B cell (primary cell): ENCODE data around the gene NXNL1. TPM values are rescaled to one million over a fixed set of nuclear protein-coding genes. Genes with fewer than 3 reads are reported as not detected.

Experiments
- ATAC-seq: fragments of 200-7000 bp; cut with Tn5 transposase; one replicate; pipeline ENCODE4 v1.10.0; 2021; ENCODE audit warnings: low read depth, mild to moderate bottlenecking, moderate number of reproducible peaks, moderate library complexity
- CTCF ChIA-PET: fragments of 350-600 bp; sonication (Branson Sonifier 250); formaldehyde crosslinking; loops from one replicate; lab custom pipeline; 2021; ENCODE audit warnings: antibody characterized with exemption, inconsistent platforms; lab: Charles Lee
- POLR2A ChIA-PET: fragments of 350-600 bp; sonication (Branson Sonifier 250); formaldehyde crosslinking; loops from one replicate; lab custom pipeline; 2021; ENCODE audit warnings: antibody characterized with exemption; lab: Charles Lee
- DNase-seq: peaks from one replicate; pipeline ENCODE4 v3.0.0; 2013
- H2AFZ ChIP-seq: 2 replicates; pipeline ENCODE4 v1.6.1; 2012; ENCODE audit warnings: mild to moderate bottlenecking, low read depth, low read length; ENCODE audit not compliant: insufficient read depth, poor library complexity, severe bottlenecking
- H3K27ac ChIP-seq, 2 donors: 1 replicate in 1 of 2; 2 replicates in 1 of 2; pipeline ENCODE4 v1.5.1; 2012 to 2013; ENCODE audit warnings: low read length in 2 of 2, mild to moderate bottlenecking in 2 of 2, moderate library complexity in 1 of 2
- H3K27me3 ChIP-seq, 4 experiments: fragments of 200-600 bp in 1 of 4; sonication (generic) in 1 of 4; replicated peaks in 1 of 4; 1 replicate in 2 of 4; 2 replicates in 2 of 4; pipeline versions ENCODE4 v1.6.1 to v1.7.0; 2013 to 2016; ENCODE audit warnings: low read length in 3 of 4, mild to moderate bottlenecking in 2 of 4, mixed read lengths in 1 of 4, moderate library complexity in 1 of 4; ENCODE audit not compliant: insufficient read depth in 4 of 4, control insufficient read depth in 3 of 4; ENCODE audit errors: control extremely low read depth in 1 of 4
- H3K36me3 ChIP-seq, 2 experiments: replicated peaks in 1 of 2; 1 replicate in 1 of 2; 2 replicates in 1 of 2; pipeline versions ENCODE4 v1.6.1 to v1.7.1; 2013; ENCODE audit warnings: low read length in 1 of 2; ENCODE audit not compliant: insufficient read depth in 2 of 2, control insufficient read depth in 1 of 2; ENCODE audit errors: control extremely low read depth in 1 of 2, extremely low read depth in 1 of 2
- H3K4me1 ChIP-seq, 2 donors: fragments of 200-600 bp in 1 of 2; sonication (generic) in 1 of 2; 1 replicate in 1 of 2; 2 replicates in 1 of 2; pipeline versions ENCODE4 v1.5.1 to v1.6.1; 2013 to 2017; ENCODE audit warnings: low read length in 2 of 2; ENCODE audit not compliant: control insufficient read depth in 2 of 2, insufficient read depth in 2 of 2
- H3K4me2 ChIP-seq: replicated peaks from 2 replicates; pipeline ENCODE3; 2012; ENCODE audit warnings: mild to moderate bottlenecking, low read depth, low read length; ENCODE audit not compliant: poor library complexity, severe bottlenecking
- H3K4me3 ChIP-seq, 5 experiments: fragments of 200-600 bp in 1 of 5; sonication (generic) in 1 of 5; 1 replicate in 3 of 5; 2 replicates in 2 of 5; pipeline versions ENCODE4 v1.5.1 to v1.7.0; 2011 to 2016; ENCODE audit warnings: low read length in 4 of 5, mild to moderate bottlenecking in 4 of 5, low read depth in 2 of 5, control low read depth in 1 of 5, moderate library complexity in 1 of 5; ENCODE audit not compliant: insufficient read depth in 1 of 5; ENCODE audit errors: control extremely low read depth in 1 of 5, extremely low read depth in 1 of 5
- H3K79me2 ChIP-seq: fragments of 200-600 bp; sonication (generic); one replicate; pipeline ENCODE4 v1.6.0; 2016; ENCODE audit warnings: low read length; ENCODE audit not compliant: control insufficient read depth, insufficient read depth
- H3K9ac ChIP-seq: fragments of 200-600 bp; sonication (generic); 2 replicates; pipeline ENCODE4 v1.6.1; 2017; ENCODE audit warnings: mild to moderate bottlenecking, low read length, moderate library complexity
- H3K9me3 ChIP-seq, 3 donors: one replicate each; pipeline versions ENCODE4 v1.6.1 to v1.7.1; 2013; ENCODE audit warnings: low read length in 2 of 3; ENCODE audit not compliant: control insufficient read depth in 2 of 3, insufficient read depth in 1 of 3; ENCODE audit errors: control extremely low read depth in 1 of 3
- H4K20me1 ChIP-seq: 2 replicates; pipeline ENCODE4 v1.6.0; 2012; ENCODE audit warnings: mild to moderate bottlenecking, low read length; ENCODE audit not compliant: insufficient read depth, control insufficient read depth, poor library complexity, severe bottlenecking
- H3K27ac Mint-ChIP-seq: one replicate; pipeline ENCODE4 v1.8.0; 2021; ENCODE audit warnings: mixed read lengths
- H3K27me3 Mint-ChIP-seq: one replicate; pipeline ENCODE4 v1.8.0; 2021; ENCODE audit warnings: mixed read lengths
- H3K4me1 Mint-ChIP-seq: one replicate; pipeline ENCODE4 v1.8.0; 2021; ENCODE audit warnings: mixed read lengths
- H3K4me3 Mint-ChIP-seq: one replicate; pipeline ENCODE4 v1.8.0; 2021; ENCODE audit warnings: mixed read lengths
- H3K9me3 Mint-ChIP-seq: one replicate; pipeline ENCODE4 v1.8.0; 2022; ENCODE audit warnings: mixed read lengths; ENCODE audit not compliant: insufficient read depth
- EZH2 ChIP-seq: IDR thresholded peaks from 2 replicates; pipeline ENCODE4 v1.6.1; 2012; ENCODE audit warnings: borderline replicate concordance, low read depth, mild to moderate bottlenecking, moderate library complexity, low read length; ENCODE audit not compliant: insufficient read depth, poor library complexity, severe bottlenecking
- WGBS: methylation state at CpG from one replicate; pipeline ENCODE4 v1.1.5; 2013; ENCODE audit warnings: missing lambda C conversion rate; ENCODE audit not compliant: insufficient coverage; 5-methylcytosine and 5-hydroxymethylcytosine counted together
- intact Hi-C: fragments of 100-400 bp; cut with micrococcal nuclease; formaldehyde crosslinking; loops from one replicate; pipeline ENCODE4 v1.10.0; 2022
- polyA plus RNA-seq: library from polyadenylated mRNA; depleted of rRNA; stranded (reverse); fragments of >200 nt; gene quantifications from 2 replicates; pipeline ENCODE4 v1.2.3, GENCODE V29; 2012
- total RNA-seq, 2 donors: library from RNA; stranded (reverse); fragments of 120-200 nt in 1 of 2; gene quantifications; 1 replicate in 1 of 2; 2 replicates in 1 of 2; pipeline versions ENCODE4 v1.2.3 to v1.2.4, GENCODE V29; 2013 to 2022
- TF ChIP-seq, protein P1 (sequence below): fragments of 200-600 bp; IDR thresholded peaks from one replicate; pipeline ENCODE4 v1.8.0; 2022; ENCODE audit warnings: antibody characterized with exemption, mild to moderate bottlenecking

NXNL1 gene
- total and polyA plus RNA-seq, 2 donors (not counting 1 experiment from before 2014, with no cell fraction given), result not detected

DNA sequence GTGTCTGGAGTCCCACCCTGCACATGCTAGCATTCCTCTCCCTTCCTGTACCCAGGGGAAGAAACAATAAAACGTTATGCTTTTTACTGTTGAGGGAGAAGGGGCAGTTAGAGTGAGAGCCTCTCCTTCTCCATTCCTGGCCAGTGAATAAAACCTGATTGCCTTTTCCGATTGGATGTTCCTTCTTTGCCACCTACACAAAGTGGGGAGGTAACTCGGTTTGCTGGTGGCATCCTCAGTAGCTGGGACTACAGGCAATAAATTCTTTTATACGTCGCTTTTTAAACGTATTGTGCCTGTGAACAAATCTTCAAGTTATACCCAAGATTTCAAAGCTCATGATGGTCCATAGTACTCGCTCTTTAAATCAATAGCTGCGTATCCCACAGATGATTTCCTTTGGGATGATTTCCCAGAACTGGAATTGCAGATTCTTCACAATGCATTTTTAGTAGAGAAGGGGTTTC lies 41.5 kb downstream of the NXNL1 start:
- peaks cover 15% of the 10 kb centered on the region for H3K4me1 Mint-ChIP-seq
- POLR2A ChIA-PET, result interaction anchor here (0.7 to 1.9 kb wide), 10 partner anchors 11 to 785 kb away, joined by 3 to 10 read pairs (median 4); partner anchors contain the start of genes ANO8, BST2 and RPL18A
- CTCF ChIA-PET, result interaction anchor here (1.0 to 1.8 kb wide), 6 partner anchors 12 to 184 kb away, joined by 3 to 8 read pairs (median 3); partner anchors contain the start of gene BST2

DNA sequence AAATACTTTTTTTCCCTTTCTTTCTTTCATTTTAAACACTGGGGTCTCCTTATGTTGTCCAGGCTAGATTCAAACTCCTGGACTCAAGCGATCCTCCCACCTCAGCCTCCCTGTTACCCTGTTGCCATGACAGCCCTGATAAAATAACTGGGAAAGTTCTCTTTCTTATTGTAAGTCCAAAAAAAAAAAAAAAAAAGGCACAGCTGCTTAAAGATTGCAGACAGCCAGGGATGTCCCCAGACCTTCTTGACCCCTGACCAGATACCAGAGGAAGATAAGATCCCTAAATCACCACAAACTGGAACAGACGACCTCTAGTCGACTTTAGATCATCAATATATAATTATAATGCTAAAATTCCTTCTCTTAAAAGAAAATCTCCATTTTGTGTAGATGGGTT lies 42.0 kb downstream of the NXNL1 start:
- ChIA-PET POLR2A (interaction anchor here (0.7 to 1.9 kb wide), 4 partner anchors 12 to 83 kb away, joined by 3 to 10 read pairs (median 4); partner anchors contain the start of gene ANO8), CTCF (interaction anchor here (1.0 to 1.8 kb wide), 3 partner anchors 13 to 36 kb away, joined by 3 to 8 read pairs (median 3); partner anchors contain the start of gene BST2)
- Histone ChIP-seq H3K4me2 (peak overlapping the region; percentile 98), H3K36me3 (peaks cover 0 to 9% of the 10 kb centered on the region in 2 experiments), H2AFZ (no peak overlapping the region), H3K9ac (no peak overlapping the region), H3K4me3 (no peak overlapping the region), H3K9me3 (no peaks in the 10 kb centered on the region), H4K20me1 (no peaks in the 10 kb centered on the region), H3K27ac (no peak overlapping the region), H3K27me3 (no peaks in the 10 kb centered on the region), H3K79me2 (peaks cover 6% of the 10 kb centered on the region), H3K4me1 (peaks cover 12 to 16% of the 10 kb centered on the region in 2 donors)
- H3K4me3 Mint-ChIP-seq, result peak overlapping the region; percentile 96
- peaks cover 15% of the 10 kb centered on the region for H3K4me1 Mint-ChIP-seq
- no peak for DNase-seq
- intact Hi-C loops, result loop anchor here (1.0 kb wide), 7 partner anchors 13 to 192 kb away; partner anchors contain the start of genes BST2, DDA1, GTPBP3 and MRPL34
- no peak overlapping the region for H3K27ac Mint-ChIP-seq
- TF ChIP-seq EZH2, result no peak
- TF ChIP-seq, protein P1, sequence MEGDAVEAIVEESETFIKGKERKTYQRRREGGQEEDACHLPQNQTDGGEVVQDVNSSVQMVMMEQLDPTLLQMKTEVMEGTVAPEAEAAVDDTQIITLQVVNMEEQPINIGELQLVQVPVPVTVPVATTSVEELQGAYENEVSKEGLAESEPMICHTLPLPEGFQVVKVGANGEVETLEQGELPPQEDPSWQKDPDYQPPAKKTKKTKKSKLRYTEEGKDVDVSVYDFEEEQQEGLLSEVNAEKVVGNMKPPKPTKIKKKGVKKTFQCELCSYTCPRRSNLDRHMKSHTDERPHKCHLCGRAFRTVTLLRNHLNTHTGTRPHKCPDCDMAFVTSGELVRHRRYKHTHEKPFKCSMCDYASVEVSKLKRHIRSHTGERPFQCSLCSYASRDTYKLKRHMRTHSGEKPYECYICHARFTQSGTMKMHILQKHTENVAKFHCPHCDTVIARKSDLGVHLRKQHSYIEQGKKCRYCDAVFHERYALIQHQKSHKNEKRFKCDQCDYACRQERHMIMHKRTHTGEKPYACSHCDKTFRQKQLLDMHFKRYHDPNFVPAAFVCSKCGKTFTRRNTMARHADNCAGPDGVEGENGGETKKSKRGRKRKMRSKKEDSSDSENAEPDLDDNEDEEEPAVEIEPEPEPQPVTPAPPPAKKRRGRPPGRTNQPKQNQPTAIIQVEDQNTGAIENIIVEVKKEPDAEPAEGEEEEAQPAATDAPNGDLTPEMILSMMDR, result no peak
- no peaks in the 10 kb centered on the region for H3K27me3 Mint-ChIP-seq
- no CpG with 5 or more reads among the region's 3 CpGs for WGBS
- H3K9me3 Mint-ChIP-seq, result no peaks in the 10 kb centered on the region
- ATAC-seq, result no peak

More for the DNA sequence above, 41.5 kb downstream of the NXNL1 start:
- Histone ChIP-seq H2AFZ (peak overlapping the region; percentile 78), H4K20me1 (no peaks in the 10 kb centered on the region), H3K9me3 (no peaks in the 10 kb centered on the region), H3K4me1 (peaks cover 12 to 16% of the 10 kb centered on the region in 2 donors), H3K27me3 (no peaks in the 10 kb centered on the region), H3K9ac (peak overlapping the region; percentile 74), H3K79me2 (peaks cover 6% of the 10 kb centered on the region), H3K4me3 (peak overlapping the region; percentile 71 to 89 (median 76)), H3K36me3 (peaks cover 0 to 6% of the 10 kb centered on the region in 2 experiments), H3K27ac (peak overlapping the region; percentile 33 to 60), H3K4me2 (peak overlapping the region; percentile 98)
- no peaks in the 10 kb centered on the region for H3K27me3 Mint-ChIP-seq
- H3K4me3 Mint-ChIP-seq, result peak overlapping the region; percentile 96
- DNase-seq (no peak), ATAC-seq (no peak)
- intact Hi-C loops, result loop anchor here (1.0 kb wide), 7 partner anchors 14 to 193 kb away; partner anchors contain the start of genes BST2, DDA1, GTPBP3 and MRPL34
- H3K9me3 Mint-ChIP-seq, result no peaks in the 10 kb centered on the region
- peak overlapping the region; percentile 93 for H3K27ac Mint-ChIP-seq
- 41% methylated on average over 4 of the region's 8 CpGs for WGBS
- TF ChIP-seq, protein P1, result no peak
- no peak for TF ChIP-seq EZH2
